ENCODE data around the gene PRRT4. TPM values are rescaled to one million over a fixed set of nuclear protein-coding genes. Genes with fewer than 3 reads are reported as not detected.
A peak's percentile ranks its signal among the peaks of the same experiment; 100 is the strongest.

PRRT4 gene
- total and polyA plus RNA-seq, 9 of the 15 experiments (the other 6 are each of a cell fraction or from before 2014, with no cell fraction given), result not detected

DNA sequence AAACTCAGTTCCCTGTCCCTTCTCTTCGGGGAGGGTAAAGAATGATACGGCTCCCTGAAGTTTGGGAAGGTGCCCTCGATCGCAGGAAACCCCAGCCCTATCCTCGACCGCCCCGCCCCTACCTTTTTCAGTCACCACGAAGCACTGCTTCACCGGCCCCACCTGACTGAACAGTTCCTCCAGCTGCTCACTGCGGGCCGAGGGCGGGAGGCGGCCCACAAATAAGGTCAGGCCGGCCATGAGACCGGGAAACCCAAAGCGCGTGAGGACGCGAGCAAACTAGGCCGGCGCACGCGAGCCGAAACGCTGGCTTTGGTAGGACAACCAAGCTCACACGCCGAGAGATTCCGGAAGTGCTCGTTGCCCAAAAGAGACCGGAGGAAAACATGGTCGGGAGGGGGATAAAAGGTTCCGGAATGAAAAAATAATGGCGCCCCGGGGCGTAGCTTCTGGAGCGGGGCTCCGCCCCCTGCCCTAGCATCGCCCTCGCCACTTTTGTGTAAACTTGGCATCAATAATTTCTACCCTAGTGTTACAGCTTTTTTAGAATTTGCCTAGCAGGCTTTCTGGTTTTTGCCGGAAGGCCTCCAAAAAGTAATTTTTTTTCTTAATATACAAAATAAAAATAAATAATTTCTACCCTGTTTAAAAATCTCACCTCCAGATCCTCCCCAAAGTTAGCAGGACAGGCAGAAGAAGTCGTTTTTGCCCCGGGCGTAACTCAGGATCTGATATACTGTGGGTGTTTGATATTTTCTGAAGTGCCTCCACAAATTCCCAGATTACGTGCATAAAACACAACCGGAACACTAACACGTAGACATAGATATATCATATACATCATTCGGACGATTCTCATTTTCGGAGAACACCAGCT lies 17.7 kb downstream of the PRRT4 start, which contains the start of gene RBM28 (continued):
- TF ChIP-seq RCOR1 (IDR thresholded peaks at IDR 0.05; ENCODE audit: borderline replicate concordance in 1 of 2, low read depth in 2 of 2, low read length in 2 of 2) (peak in 1 of 2 experiments; percentile 77; a peak in 1 of 4 replicates), RBM17 (IDR thresholded peaks at IDR 0.05; ENCODE audit: borderline replicate concordance, low read depth, low read length) (no peak), SPI1 (IDR thresholded peaks at IDR 0.05; ENCODE audit: borderline replicate concordance, low read depth, low read length) (0 out of 2 replicates have a peak, but pooled peaks have one; percentile 41), ZEB2 (IDR thresholded peaks at IDR 0.05) (peak; percentile 98), MITF (IDR thresholded peaks at IDR 0.05) (peak; percentile 62; the same call in 1 of the 2 replicates), SP1 (CRISPR knock-in tag; IDR thresholded peaks at IDR 0.05) (peak; percentile 94), NFIC (IDR thresholded peaks at IDR 0.05) (peak; percentile 75), YY1 (IDR thresholded peaks at IDR 0.05; ENCODE audit: borderline replicate concordance in 1 of 3, control insufficient read depth in 1 of 3, extremely low read depth in 1 of 3, insufficient read depth in 3 of 3, insufficient read length in 1 of 3, insufficient replicate concordance in 2 of 3, low read depth in 1 of 3, low read length in 2 of 3) (peak; percentile 81 to 99 (median 98)), RBM14 (IDR thresholded peaks at IDR 0.05; ENCODE audit: borderline replicate concordance, insufficient read depth, low read depth, low read length) (no peak), EGR1 (conservative IDR thresholded peaks at IDR 0.05) (peak; percentile 46; the same call in 1 of the 2 replicates), NUFIP1 (IDR thresholded peaks at IDR 0.05; ENCODE audit: partially characterized antibody) (no peak), KDM2B (CRISPR knock-in tag; IDR thresholded peaks at IDR 0.05) (peak; percentile 75; the same call in 1 of the 2 replicates), ZNF79 (CRISPR knock-in tag; IDR thresholded peaks at IDR 0.05; ENCODE audit: low read depth) (no peak), ATF7 (IDR thresholded peaks at IDR 0.05) (peak; percentile 87), PTRF (tag; IDR thresholded peaks at IDR 0.05) (no peak), ATF4 (CRISPR knock-in tag; IDR thresholded peaks at IDR 0.05) (no peak), GABPB1 (CRISPR knock-in tag; IDR thresholded peaks at IDR 0.05) (peak; percentile 100), ZNF140 (CRISPR knock-in tag; IDR thresholded peaks at IDR 0.05) (no peak)
- TF ChIP-seq, protein P1, sequence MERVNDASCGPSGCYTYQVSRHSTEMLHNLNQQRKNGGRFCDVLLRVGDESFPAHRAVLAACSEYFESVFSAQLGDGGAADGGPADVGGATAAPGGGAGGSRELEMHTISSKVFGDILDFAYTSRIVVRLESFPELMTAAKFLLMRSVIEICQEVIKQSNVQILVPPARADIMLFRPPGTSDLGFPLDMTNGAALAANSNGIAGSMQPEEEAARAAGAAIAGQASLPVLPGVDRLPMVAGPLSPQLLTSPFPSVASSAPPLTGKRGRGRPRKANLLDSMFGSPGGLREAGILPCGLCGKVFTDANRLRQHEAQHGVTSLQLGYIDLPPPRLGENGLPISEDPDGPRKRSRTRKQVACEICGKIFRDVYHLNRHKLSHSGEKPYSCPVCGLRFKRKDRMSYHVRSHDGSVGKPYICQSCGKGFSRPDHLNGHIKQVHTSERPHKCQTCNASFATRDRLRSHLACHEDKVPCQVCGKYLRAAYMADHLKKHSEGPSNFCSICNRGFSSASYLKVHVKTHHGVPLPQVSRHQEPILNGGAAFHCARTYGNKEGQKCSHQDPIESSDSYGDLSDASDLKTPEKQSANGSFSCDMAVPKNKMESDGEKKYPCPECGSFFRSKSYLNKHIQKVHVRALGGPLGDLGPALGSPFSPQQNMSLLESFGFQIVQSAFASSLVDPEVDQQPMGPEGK (CRISPR knock-in tag; IDR thresholded peaks at IDR 0.05; ENCODE audit: borderline replicate concordance), result 0 out of 2 replicates have a peak, but pooled peaks have one; percentile 55
- TF ChIP-seq, protein P2, sequence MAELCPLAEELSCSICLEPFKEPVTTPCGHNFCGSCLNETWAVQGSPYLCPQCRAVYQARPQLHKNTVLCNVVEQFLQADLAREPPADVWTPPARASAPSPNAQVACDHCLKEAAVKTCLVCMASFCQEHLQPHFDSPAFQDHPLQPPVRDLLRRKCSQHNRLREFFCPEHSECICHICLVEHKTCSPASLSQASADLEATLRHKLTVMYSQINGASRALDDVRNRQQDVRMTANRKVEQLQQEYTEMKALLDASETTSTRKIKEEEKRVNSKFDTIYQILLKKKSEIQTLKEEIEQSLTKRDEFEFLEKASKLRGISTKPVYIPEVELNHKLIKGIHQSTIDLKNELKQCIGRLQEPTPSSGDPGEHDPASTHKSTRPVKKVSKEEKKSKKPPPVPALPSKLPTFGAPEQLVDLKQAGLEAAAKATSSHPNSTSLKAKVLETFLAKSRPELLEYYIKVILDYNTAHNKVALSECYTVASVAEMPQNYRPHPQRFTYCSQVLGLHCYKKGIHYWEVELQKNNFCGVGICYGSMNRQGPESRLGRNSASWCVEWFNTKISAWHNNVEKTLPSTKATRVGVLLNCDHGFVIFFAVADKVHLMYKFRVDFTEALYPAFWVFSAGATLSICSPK (IDR thresholded peaks at IDR 0.05; ENCODE audit: borderline replicate concordance), result 0 out of 2 replicates have a peak, but pooled peaks have one; percentile 41

Measured in K562 (cell line).